Ascending aorta (tissue), 2 donors: ENCODE measurements around the gene PGA5. TPM values are rescaled to one million over a fixed set of nuclear protein-coding genes. Genes with fewer than 3 reads are reported as not detected.
"Not testable (repeated sequence)": the region's sequence is repeated elsewhere in the genome, so short reads cannot be mapped to it uniquely, and the experiment has no call there.

ENCODE experiments used
- DNase-seq, 2 donors: peaks; one replicate each; pipeline ENCODE4 v3.0.0-alpha.2; 2019; ENCODE audit warnings: low spot score in 2 of 2
- H3K27ac ChIP-seq, 2 donors: fragments of 200-600 bp; sonication (generic); one replicate each; pipeline ENCODE4 v1.5.1; 2016 to 2017; ENCODE audit warnings: mild to moderate bottlenecking in 1 of 2
- H3K27me3 ChIP-seq: fragments of 200-600 bp; sonication (generic); one replicate; pipeline ENCODE4 v1.5.1; 2017
- H3K36me3 ChIP-seq, 2 donors: fragments of 200-600 bp; sonication (generic); one replicate each; pipeline ENCODE4 v1.5.1; 2016
- H3K4me1 ChIP-seq, 2 donors: fragments of 200-600 bp; sonication (generic); one replicate each; pipeline ENCODE4 v1.5.1; 2016 to 2017; ENCODE audit warnings: mild to moderate bottlenecking in 1 of 2
- H3K4me3 ChIP-seq, 2 donors: fragments of 200-600 bp; sonication (generic); one replicate each; pipeline ENCODE4 v1.5.1; 2016 to 2017; ENCODE audit warnings: mild to moderate bottlenecking in 1 of 2
- H3K9me3 ChIP-seq, 2 donors: fragments of 200-600 bp; sonication (generic); one replicate each; pipeline ENCODE4 v1.5.1; 2016
- intact Hi-C: fragments of 100-400 bp; cut with DNase I; formaldehyde crosslinking; loops from one replicate; pipeline ENCODE4 v1.15.1; 2023
- total RNA-seq: library from RNA; depleted of rRNA; stranded (reverse); fragments of >200 nt; gene quantifications from one replicate; pipeline ENCODE4 v1.1.0, GENCODE V29; 2016
- TF ChIP-seq, protein P1 (sequence below), 3 experiments: fragments of 200-600 bp in 2 of 3; fragments of 450-650 bp in 1 of 3; sonication (generic) in 2 of 3; IDR thresholded peaks; one replicate each; pipeline ENCODE4 v1.5.1; 2016 to 2019; ENCODE audit warnings: antibody characterized with exemption in 3 of 3, mild to moderate bottlenecking in 1 of 3, moderate library complexity in 1 of 3

Gene PGA5
- total RNA-seq, 1 donor from 2014 or later, result 2.0 TPM

DNA sequence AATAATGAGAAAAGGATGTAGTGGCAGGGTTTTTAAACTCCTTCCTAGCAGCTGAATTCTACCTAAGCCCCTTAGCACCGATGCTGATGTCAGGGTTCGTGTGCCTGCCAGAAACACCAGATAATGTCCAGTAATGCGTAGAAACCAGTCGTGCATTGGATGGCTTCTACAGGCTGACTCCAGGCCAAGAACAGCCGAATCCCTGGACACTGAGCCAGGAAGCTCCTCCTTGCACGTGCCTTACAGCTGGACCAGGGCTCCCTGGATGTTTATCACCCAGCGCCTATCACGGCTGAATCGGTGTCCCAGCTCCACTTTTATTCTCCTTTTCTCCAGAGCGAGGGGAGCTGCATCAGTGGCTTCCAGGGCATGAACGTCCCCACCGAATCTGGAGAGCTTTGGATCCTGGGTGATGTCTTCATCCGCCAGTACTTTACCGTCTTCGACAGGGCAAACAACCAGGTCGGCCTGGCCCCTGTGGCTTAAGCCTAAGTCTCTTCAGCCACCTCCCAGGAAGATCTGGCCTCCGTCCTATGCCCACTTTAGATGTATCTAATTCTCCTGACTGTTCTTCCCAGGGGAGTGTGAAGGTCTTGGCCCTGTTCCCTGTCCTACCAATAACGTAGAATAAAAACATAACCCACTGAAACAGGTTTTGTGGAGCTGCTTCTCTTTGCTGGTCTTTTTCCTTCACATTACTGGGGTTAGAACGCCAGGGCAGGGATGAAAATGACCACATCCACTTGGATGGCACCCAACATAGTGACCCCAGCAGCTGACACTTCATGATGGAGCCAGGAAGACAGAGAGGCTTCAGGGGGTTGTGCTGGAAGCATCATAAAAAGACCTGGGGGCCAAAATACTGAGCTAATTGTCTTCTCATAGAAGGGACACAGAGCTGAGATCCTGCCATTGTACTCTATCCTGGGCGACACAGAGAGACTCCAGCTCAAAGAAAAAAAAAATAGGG is 10.1 kb downstream of the PGA5 start:
- intact Hi-C loops, DNase-seq, H3K36me3 ChIP-seq: not testable (repeated sequence)

DNA sequence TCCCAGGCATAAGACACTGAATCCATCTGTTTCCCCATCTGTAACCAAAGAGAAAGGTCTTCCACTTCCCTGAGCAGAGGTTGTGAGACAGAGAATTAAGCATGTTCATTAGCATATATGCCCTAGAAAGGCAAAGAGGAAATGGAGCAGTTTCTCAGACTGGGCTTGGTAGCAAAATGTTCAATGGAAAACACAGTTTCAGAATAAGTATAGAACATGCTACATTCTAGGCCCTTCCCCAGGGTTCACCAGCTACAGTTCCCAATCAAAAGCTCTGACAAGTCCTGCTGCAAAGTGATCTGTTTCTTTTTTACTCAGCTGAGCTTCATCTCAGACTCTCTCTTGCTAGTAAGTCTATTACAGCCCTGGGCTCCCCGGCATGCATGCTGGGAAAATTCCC is 11.4 kb downstream of the PGA5 start:
- H3K27me3 ChIP-seq, H3K27ac ChIP-seq, H3K4me1 ChIP-seq, H3K4me3 ChIP-seq, DNase-seq, H3K9me3 ChIP-seq, H3K36me3 ChIP-seq, intact Hi-C loops: not testable (repeated sequence)

More for the DNA sequence above, 10.1 kb downstream of the PGA5 start:
- not testable (repeated sequence) for H3K4me3 ChIP-seq, H3K27ac ChIP-seq, H3K27me3 ChIP-seq, H3K4me1 ChIP-seq, H3K9me3 ChIP-seq

DNA sequence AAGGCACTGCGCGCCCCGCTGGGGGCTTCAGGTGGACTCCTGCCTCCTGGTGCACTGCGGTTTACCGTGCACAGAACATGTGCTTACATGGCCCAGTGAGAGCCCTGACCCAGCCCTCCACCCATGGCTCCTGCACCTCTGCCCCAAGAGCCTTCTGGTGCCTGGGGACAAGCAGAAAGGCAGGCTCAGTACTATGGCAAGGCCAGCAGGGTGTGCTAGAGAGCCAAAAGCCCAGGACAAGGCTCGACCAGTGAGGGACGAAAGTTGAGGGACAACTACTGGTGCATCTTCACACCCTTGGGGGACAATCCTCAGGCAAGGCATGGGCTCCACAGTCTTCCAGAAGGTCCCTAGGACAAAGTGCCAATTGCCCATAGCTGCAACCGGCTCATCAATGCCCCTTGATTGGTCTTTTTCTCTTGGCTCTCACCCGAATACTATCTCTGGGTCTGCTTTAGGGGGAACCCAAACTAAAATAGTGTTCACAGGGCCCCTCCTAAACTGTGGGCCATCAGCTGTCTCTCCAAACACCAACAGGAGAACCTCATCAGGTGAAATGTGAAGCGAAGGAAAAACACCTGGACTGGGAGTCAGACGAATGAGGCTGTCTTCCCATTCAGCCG is 13.5 kb downstream of the PGA5 start:
- Histone ChIP-seq H3K27ac (no peak overlapping the region), H3K27me3 (no peaks in the 10 kb centered on the region), H3K36me3 (no peaks in the 10 kb centered on the region), H3K4me3 (no peak overlapping the region), H3K9me3 (no peaks in the 10 kb centered on the region), H3K4me1 (no peaks in the 10 kb centered on the region)
- TF ChIP-seq, protein P1, sequence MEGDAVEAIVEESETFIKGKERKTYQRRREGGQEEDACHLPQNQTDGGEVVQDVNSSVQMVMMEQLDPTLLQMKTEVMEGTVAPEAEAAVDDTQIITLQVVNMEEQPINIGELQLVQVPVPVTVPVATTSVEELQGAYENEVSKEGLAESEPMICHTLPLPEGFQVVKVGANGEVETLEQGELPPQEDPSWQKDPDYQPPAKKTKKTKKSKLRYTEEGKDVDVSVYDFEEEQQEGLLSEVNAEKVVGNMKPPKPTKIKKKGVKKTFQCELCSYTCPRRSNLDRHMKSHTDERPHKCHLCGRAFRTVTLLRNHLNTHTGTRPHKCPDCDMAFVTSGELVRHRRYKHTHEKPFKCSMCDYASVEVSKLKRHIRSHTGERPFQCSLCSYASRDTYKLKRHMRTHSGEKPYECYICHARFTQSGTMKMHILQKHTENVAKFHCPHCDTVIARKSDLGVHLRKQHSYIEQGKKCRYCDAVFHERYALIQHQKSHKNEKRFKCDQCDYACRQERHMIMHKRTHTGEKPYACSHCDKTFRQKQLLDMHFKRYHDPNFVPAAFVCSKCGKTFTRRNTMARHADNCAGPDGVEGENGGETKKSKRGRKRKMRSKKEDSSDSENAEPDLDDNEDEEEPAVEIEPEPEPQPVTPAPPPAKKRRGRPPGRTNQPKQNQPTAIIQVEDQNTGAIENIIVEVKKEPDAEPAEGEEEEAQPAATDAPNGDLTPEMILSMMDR (IDR thresholded peaks at IDR 0.05), result peak; percentile 41 to 65 (median 56)
- intact Hi-C loops, result no loop called here
- DNase-seq, result no peak

DNA sequence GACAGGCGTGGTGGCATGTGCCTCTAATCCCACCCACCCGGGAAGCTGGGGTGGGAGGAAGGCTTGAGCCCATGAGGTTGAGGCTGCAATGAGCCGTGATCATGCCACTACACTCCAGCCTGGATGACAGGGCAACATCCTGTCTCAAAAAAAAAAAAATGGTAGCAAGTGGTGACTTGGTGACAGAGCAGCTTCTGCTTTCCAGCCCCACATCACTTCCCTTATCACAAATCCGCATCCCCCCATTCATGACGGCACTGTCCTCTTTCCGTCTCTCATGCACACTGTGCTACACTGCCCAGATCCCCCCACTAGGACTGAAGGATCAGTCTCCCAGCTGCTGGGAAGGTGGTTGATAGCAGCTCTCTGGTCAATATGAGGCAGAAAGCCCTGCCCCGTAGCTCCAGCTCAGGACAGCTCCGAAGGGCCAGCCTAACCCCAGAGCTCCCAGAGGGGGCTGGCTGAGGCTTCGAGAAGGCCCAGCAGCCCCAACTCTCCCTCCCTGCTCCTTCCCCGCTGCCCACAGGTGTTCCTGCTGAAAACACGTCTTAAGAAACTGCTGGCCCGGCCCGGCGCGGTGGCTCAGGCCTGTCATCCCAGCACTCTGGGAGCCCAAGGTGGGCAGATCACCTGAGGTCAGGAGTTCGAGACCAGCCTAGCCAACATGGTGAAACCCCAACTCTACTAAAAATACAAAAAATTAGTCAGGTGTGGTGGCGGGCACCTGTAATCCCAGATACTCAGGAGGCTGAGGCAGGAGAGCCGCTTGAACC is 15.9 kb downstream of the PGA5 start:
- TF ChIP-seq, protein P1 (IDR thresholded peaks at IDR 0.05), result no peak
- Histone ChIP-seq H3K4me3 (no peak overlapping the region), H3K27me3 (no peaks in the 10 kb centered on the region), H3K9me3 (no peaks in the 10 kb centered on the region), H3K36me3 (no peaks in the 10 kb centered on the region), H3K4me1 (no peaks in the 10 kb centered on the region), H3K27ac (no peak overlapping the region)
- no peak for DNase-seq
- intact Hi-C loops, result no loop called here

DNA sequence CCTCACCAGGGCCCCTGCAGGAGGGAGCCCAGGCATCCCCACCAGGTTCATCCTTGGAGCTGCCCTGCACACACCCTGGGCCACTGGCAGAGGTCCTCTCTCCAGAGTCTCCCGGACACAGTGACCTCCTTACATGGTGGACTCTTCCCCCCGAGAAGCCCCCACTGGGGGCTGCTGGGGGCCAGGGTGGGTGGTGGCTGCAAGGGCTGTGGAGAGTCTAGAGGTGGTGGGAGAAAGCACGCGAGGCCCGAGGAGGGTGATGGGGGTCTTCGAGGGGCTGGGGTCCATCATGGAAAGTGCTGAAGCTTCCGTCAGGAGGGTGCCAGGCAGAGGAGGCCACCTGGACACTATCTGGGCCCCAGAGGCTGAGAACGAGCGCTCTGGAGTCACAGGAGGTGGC is 17.6 kb downstream of the PGA5 start:
- H3K4me1 ChIP-seq, result no peaks in the 10 kb centered on the region
- no peaks in the 10 kb centered on the region for H3K9me3 ChIP-seq
- no peak for DNase-seq
- intact Hi-C loops, result no loop called here
- no peak overlapping the region for H3K27ac ChIP-seq
- no peaks in the 10 kb centered on the region for H3K36me3 ChIP-seq
- H3K4me3 ChIP-seq, result no peak overlapping the region
- H3K27me3 ChIP-seq, result no peaks in the 10 kb centered on the region
- TF ChIP-seq, protein P1 (IDR thresholded peaks at IDR 0.05), result no peak

DNA sequence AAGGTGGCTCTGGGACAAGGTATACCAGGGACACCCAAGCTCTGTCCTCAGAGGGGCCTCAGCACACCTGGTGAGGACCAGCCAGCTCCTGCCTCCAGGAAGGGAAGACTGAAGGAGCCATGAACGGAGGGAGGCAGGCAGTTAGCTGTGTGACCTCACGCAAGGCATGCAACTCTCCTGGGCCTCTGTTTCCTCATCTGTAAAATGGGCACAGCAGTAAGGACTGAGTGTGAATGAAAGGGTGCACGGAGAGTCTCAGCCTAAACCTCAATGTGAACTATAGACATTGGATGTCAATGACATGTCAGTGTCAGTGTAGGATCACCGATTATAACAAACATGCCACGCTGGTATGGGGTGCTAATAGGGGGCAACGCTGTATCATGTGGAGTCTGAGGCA is 18.4 kb downstream of the PGA5 start:
- no peaks in the 10 kb centered on the region for H3K36me3 ChIP-seq
- no peak for DNase-seq
- H3K4me1 ChIP-seq, result no peaks in the 10 kb centered on the region
- intact Hi-C loops, result no loop called here
- no peak overlapping the region for H3K27ac ChIP-seq
- TF ChIP-seq, protein P1 (IDR thresholded peaks at IDR 0.05), result no peak
- H3K4me3 ChIP-seq, result no peak overlapping the region
- H3K27me3 ChIP-seq, result no peaks in the 10 kb centered on the region
- no peaks in the 10 kb centered on the region for H3K9me3 ChIP-seq
